Rectal smooth muscle tissue (tissue), 1 donor: Measurements from ENCODE around the gene ZNF684.
"Not testable (repeated sequence)": the region's sequence is repeated elsewhere in the genome, so short reads cannot be mapped to it uniquely, and the experiment has no call there.

Source experiments
- H3K27ac ChIP-seq: one replicate; pipeline ENCODE4 v1.7.0; 2013; ENCODE audit warnings: low read depth, low read length, inconsistent platforms
- H3K27me3 ChIP-seq: one replicate; pipeline ENCODE4 v1.7.0; 2013; ENCODE audit warnings: low read length; ENCODE audit not compliant: control insufficient read depth, insufficient read depth
- H3K36me3 ChIP-seq: one replicate; pipeline ENCODE4 v1.7.0; 2013; ENCODE audit warnings: low read length; ENCODE audit not compliant: control insufficient read depth, insufficient read depth
- H3K4me1 ChIP-seq: one replicate; pipeline ENCODE4 v1.7.0; 2013; ENCODE audit warnings: low read length; ENCODE audit not compliant: control insufficient read depth, insufficient read depth
- H3K4me3 ChIP-seq: one replicate; pipeline ENCODE4 v1.7.0; 2013; ENCODE audit warnings: low read length
- H3K9ac ChIP-seq: one replicate; pipeline ENCODE4 v1.7.0; 2013; ENCODE audit warnings: low read length

Gene ZNF684

DNA sequence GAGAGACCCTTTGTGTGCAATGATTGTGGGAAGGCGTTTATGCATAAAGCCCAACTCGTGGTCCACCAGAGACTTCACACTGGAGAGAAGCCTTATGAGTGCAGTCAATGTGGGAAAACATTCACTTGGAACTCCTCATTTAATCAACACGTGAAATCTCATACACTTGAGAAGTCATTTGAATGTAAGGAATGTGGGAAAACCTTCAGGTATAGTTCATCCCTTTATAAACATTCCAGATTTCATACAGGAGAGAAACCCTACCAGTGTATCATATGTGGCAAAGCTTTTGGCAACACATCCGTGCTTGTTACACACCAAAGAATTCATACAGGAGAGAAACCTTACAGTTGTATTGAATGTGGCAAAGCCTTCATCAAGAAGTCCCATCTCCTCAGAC is 15.5 kb downstream of the ZNF684 start:
- Histone ChIP-seq H3K27me3 (no peaks in the 10 kb centered on the region), H3K4me3 (no peak overlapping the region), H3K9ac (no peak overlapping the region), H3K4me1 (no peaks in the 10 kb centered on the region), H3K36me3 (peaks cover 20% of the 10 kb centered on the region), H3K27ac (no peak overlapping the region)

DNA sequence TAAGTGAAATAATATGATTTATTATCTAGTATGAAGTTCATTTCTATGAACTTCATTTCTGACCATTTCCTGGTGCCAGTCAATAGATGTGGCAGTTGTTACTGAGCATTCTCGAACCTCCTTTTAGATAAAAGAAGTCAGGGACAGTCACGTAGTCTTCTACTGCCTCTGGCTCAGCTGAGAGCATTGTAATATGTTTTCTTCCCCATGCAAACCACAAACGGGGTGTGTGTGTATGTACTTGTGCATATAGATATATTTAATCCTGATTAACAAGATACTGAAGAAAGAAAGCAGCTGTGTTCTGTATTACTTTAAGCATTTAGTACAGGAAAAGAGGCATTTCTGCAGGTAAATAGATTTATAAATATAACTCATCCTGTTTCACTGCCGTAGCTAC is 21.6 kb downstream of the ZNF684 start:
- H3K36me3 ChIP-seq = no peaks in the 10 kb centered on the region
- H3K4me3 ChIP-seq = no peak overlapping the region
- H3K9ac ChIP-seq = no peak overlapping the region
- no peaks in the 10 kb centered on the region for H3K4me1 ChIP-seq
- no peak overlapping the region for H3K27ac ChIP-seq
- no peaks in the 10 kb centered on the region for H3K27me3 ChIP-seq

GRCh38 chr1:40554807-40555206 is 23.4 kb downstream of the ZNF684 start:
- H3K27me3 ChIP-seq, H3K4me3 ChIP-seq, H3K27ac ChIP-seq, H3K4me1 ChIP-seq, H3K9ac ChIP-seq, H3K36me3 ChIP-seq: not testable (repeated sequence)

DNA sequence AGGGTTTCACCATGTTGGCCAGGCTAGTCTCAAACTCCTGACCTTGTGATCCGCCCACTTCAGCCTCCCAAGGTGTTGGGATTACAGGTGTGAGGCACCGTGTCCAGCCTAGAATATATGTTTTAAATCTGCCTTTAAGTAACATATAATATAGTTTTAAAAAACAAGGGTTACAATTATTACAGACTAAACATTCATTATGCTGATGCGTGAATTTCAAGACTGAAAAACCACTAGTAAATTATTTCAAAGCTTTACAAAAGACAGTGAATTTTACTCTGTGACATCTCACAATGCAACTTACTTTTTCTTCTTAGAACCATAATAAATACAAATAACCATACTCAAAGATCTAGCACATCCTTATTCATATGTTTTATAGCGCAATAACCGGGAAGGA is 24.7 kb downstream of the ZNF684 start:
- H3K36me3 ChIP-seq = no peaks in the 10 kb centered on the region
- H3K9ac ChIP-seq = no peak overlapping the region
- no peak overlapping the region for H3K27ac ChIP-seq
- no peaks in the 10 kb centered on the region for H3K27me3 ChIP-seq
- H3K4me3 ChIP-seq = no peak overlapping the region
- no peaks in the 10 kb centered on the region for H3K4me1 ChIP-seq

GRCh38 chr1:40558241-40558640 is 26.8 kb downstream of the ZNF684 start:
- not testable (repeated sequence) for H3K4me1 ChIP-seq, H3K4me3 ChIP-seq, H3K36me3 ChIP-seq, H3K27ac ChIP-seq, H3K9ac ChIP-seq, H3K27me3 ChIP-seq

- H3K36me3 ChIP-seq = no peaks in the 10 kb centered on the region
- H3K4me1 ChIP-seq = no peaks in the 10 kb centered on the region
- no peak overlapping the region for H3K9ac ChIP-seq
- H3K4me3 ChIP-seq = no peak overlapping the region
- no peak overlapping the region for H3K27ac ChIP-seq
- H3K27me3 ChIP-seq = no peaks in the 10 kb centered on the region
Measured at GRCh38 chr1:40562185-40562584, 30.7 kb downstream of the ZNF684 start.

- H3K36me3 ChIP-seq = no peaks in the 10 kb centered on the region
- H3K4me3 ChIP-seq = no peak overlapping the region
- no peak overlapping the region for H3K27ac ChIP-seq
- no peaks in the 10 kb centered on the region for H3K4me1 ChIP-seq
- no peak overlapping the region for H3K9ac ChIP-seq
- H3K27me3 ChIP-seq = no peaks in the 10 kb centered on the region
Measured at GRCh38 chr1:40563266-40563665, 31.8 kb downstream of the ZNF684 start.

- H3K27me3 ChIP-seq = no peaks in the 10 kb centered on the region
- no peak overlapping the region for H3K9ac ChIP-seq
- no peaks in the 10 kb centered on the region for H3K4me1 ChIP-seq
- H3K4me3 ChIP-seq = no peak overlapping the region
- H3K36me3 ChIP-seq = no peaks in the 10 kb centered on the region
- H3K27ac ChIP-seq = no peak overlapping the region
Measured at GRCh38 chr1:40564506-40564905, 33.1 kb downstream of the ZNF684 start.

DNA sequence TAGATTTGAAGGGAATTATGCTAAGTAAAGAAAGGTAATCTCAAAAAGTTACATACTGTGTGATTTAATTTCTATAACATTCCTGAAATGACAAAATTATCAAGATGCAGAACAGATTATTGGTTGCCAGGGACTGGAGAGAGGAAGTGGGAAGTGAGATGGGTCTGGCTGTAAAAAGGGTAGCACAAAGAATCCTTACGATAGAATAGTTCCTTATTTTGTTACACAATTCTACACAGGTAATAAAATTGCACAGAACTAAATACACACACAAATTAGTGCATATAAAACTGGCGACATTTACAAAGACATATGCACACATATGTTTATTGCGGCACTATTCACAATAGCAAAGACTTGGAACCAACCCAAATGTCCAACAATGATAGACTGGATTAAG is 33.5 kb downstream of the ZNF684 start:
- Histone ChIP-seq H3K9ac (no peak overlapping the region), H3K4me3 (no peak overlapping the region), H3K4me1 (no peaks in the 10 kb centered on the region), H3K27me3 (no peaks in the 10 kb centered on the region), H3K27ac (no peak overlapping the region), H3K36me3 (no peaks in the 10 kb centered on the region)

DNA sequence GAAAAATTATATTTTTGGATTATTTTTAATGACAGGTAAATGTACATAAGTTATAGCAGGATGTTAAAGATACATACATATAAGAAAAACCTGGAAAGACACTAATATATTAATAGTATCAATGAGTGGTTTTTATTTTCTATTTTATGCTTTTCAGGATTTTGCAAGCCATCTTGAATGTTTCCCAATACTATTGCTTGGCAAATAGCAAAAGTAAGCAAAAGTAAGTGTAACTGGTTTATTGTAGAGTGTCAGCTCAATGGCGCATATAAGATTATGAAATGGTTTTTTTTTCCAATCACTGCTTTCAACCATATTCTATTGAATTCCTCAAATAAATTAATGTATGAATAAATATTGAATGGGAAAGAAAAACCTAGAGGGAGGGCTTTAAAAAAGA is 36.4 kb downstream of the ZNF684 start:
- no peak overlapping the region for H3K4me3 ChIP-seq

DNA sequence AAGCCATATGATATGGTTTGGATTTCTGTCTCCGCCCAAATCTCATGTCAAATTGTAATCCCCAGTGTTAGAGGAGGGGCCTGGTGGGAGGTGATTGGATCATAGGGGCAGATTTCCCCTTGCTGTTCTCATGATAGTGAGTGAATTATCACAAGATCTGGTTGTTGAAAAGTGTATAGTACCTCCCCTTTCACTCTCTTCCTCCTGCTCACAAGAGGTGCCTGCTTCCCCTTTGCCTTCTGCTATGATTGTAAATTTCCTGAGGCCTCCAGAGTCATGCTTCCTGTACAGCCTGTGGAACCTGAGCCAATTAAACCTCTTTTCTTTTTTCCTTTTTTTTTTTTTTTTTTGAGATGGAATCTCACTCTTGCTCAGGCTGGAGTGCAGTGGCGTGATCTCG is 43.4 kb downstream of the ZNF684 start:
- not testable (repeated sequence) for H3K27me3 ChIP-seq, H3K27ac ChIP-seq, H3K4me3 ChIP-seq, H3K4me1 ChIP-seq, H3K36me3 ChIP-seq, H3K9ac ChIP-seq

More for the DNA sequence above, 36.4 kb downstream of the ZNF684 start:
- Histone ChIP-seq H3K27ac (no peak overlapping the region), H3K9ac (no peak overlapping the region), H3K36me3 (no peaks in the 10 kb centered on the region), H3K4me1 (no peaks in the 10 kb centered on the region), H3K27me3 (no peaks in the 10 kb centered on the region)

- Histone ChIP-seq H3K27me3 (no peaks in the 10 kb centered on the region), H3K27ac (no peak overlapping the region), H3K4me1 (no peaks in the 10 kb centered on the region), H3K4me3 (no peak overlapping the region), H3K9ac (no peak overlapping the region), H3K36me3 (no peaks in the 10 kb centered on the region)
Measured at GRCh38 chr1:40575336-40575735, 43.9 kb downstream of the ZNF684 start.

DNA sequence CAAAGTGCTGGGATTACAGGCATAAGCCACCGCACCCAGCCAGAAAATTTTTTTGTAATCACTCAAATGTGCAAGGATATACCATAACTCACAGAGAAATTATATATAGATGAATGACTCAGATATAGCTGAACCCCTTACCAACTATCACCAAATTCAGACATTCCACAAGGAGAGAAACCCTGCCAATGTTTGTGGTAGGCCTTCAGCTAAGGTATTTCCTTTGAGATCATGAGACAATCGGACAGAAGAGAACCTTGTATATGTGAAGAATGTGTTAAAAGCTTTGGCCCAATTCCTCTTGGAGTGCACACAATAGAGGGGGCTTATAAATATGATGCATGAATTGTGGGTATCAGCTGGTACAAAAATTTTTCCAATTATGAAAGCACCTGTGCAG is 50.7 kb downstream of the ZNF684 start:
- Histone ChIP-seq H3K27me3 (no peaks in the 10 kb centered on the region), H3K36me3 (no peaks in the 10 kb centered on the region), H3K4me3 (no peak overlapping the region), H3K27ac (no peak overlapping the region), H3K4me1 (no peaks in the 10 kb centered on the region), H3K9ac (no peak overlapping the region)

- H3K27me3 ChIP-seq = no peaks in the 10 kb centered on the region
- H3K4me1 ChIP-seq = no peaks in the 10 kb centered on the region
- no peaks in the 10 kb centered on the region for H3K36me3 ChIP-seq
- no peak overlapping the region for H3K9ac ChIP-seq
- no peak overlapping the region for H3K4me3 ChIP-seq
- H3K27ac ChIP-seq = no peak overlapping the region
Measured at GRCh38 chr1:40583980-40584379, 52.5 kb downstream of the ZNF684 start.
